ENCODE results near the gene TTC34. TPM values are rescaled to one million over a fixed set of nuclear protein-coding genes. Genes with fewer than 3 reads are reported as not detected.

TTC34 gene
- total and polyA plus RNA-seq, 9 of the 15 experiments (the other 6 are each of a cell fraction or from before 2014, with no cell fraction given): 0.03 to 0.38 (median 0.05) TPM; not detected in 2

DNA sequence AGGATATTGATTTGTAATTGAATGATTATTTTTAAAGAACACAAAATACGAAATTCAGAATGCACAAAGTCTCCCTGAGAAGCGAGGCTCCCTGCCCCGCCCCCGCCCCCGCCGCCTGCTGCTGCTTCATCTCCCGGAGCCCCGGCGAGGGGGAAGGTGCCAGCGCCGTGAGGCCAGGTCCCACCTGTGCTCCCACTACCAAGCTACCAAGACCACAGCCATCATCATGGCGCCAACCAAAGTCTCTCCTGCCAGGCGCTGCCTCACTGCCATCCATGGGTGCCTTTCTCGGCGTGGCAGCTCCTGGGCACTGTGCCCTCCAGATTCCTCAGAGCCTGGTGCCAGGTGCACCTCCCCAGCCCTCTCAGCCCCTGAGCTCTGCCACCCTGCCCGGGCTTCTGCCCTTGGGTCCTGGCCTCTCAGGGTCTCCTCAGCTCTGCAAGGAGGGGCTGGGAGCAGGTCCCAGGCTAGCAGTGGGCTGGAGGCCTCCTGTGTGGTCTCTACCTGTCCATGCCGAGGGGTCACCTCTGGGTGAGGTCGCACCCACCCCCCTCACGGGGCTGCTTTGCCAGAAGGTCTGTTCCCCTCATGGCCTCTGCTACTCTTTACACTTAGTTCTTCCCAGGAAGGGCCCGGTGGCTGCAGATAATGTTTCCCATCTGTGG is 29.4 kb upstream of the TTC34 start:
- H3K79me2 ChIP-seq (ENCODE audit: control insufficient read depth, insufficient read depth, low read length): no peaks in the 10 kb centered on the region
- no peaks in the 10 kb centered on the region for H3K36me3 ChIP-seq (ENCODE audit: control insufficient read depth, insufficient read depth, low read length)
- no peak for FAIRE-seq
- H2AFZ ChIP-seq (ENCODE audit: low read depth, low read length): no peak overlapping the region
- H3K9me1 ChIP-seq (ENCODE audit: control insufficient read depth, insufficient read depth, low read length): no peaks in the 10 kb centered on the region
- no peak overlapping the region for H3K27ac ChIP-seq (ENCODE audit: extremely low read depth, low read depth, low read length)
- DNase-seq (ENCODE audit: extremely low read depth in 1 of 4, low spot score in 3 of 4): no peak
- TF ChIP-seq ZNF316 (IDR thresholded peaks at IDR 0.05) (no peak), ZNF77 (CRISPR knock-in tag; IDR thresholded peaks at IDR 0.05) (no peak)
- no peaks in the 10 kb centered on the region for H3K4me1 ChIP-seq (replicated peaks in 1 of 2; ENCODE audit: control insufficient read depth in 2 of 2, insufficient read depth in 2 of 2, low read length in 2 of 2)
- in situ Hi-C loops (cut with MboI): no loop called here
- POLR2A ChIA-PET: no interaction called here
- no peaks in the 10 kb centered on the region for H4K20me1 ChIP-seq (replicated peaks; ENCODE audit: control insufficient read depth, insufficient read depth, low read length)
- no TSS peak for BruUV-seq (replicated peaks)
- no peak overlapping the region for H3K4me3 ChIP-seq
- no peak overlapping the region for H3K9ac ChIP-seq (ENCODE audit: insufficient read depth in 1 of 2, low read depth in 2 of 2, low read length in 2 of 2)
- no peaks in the 10 kb centered on the region for H3K9me3 ChIP-seq (replicated peaks; ENCODE audit: control insufficient read depth, insufficient read depth, low read depth, low read length)
- intact Hi-C loops (cut with micrococcal nuclease): no loop called here
- no peak overlapping the region for H3K4me2 ChIP-seq (ENCODE audit: insufficient read depth, low read length)
- ATAC-seq: no peak
- WGBS (ENCODE audit: insufficient coverage, low coverage, missing lambda C conversion rate): 1% methylated on average over 14 of the region's 20 CpGs
- peaks cover 3 to 22% of the 10 kb centered on the region in 2 experiments; a peak in 3 of 5 replicates for H3K27me3 ChIP-seq (ENCODE audit: control insufficient read depth in 2 of 2, insufficient read depth in 2 of 2, low read length in 2 of 2)
- CTCF ChIA-PET (ENCODE audit: low intra/inter-chr PET ratio): no interaction called here

DNA sequence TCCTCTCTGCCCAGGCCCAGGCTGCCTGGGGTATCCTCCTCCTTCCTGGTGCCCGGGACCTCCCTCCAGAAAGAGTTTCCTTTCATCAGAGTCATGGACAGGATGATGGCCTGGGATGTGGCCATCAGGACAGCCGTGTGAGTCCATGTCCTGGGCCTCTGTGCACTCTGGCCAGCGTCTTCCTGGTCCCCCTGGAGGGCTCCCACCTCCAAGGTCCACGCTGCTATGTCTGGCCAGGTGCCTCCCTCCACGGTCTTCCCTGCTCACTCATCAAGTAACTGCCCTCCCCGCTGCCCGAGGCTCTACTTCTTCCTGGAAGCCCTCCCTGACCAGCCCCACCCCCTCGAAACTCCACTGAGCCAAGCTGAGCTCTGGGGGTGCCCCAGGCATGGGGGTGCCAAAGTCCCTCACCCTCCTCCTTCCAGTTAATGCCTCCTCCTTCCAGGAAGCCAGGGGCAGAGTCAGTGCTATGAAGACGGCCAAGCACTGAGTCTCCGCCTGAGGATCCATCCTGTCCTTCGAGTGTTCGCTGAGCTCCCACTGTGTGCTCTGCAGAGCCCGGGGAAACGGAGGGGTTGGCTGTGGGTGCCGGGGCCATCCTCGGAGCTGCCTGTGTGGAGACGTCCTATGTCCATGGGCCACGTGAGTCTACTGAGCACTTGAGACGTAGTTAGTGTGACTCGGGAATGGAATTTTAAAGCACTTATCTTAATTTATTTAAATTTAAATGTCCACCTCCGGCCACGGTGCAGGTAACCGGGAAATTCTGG is 28.5 kb upstream of the TTC34 start:
- no peaks in the 10 kb centered on the region for H4K20me1 ChIP-seq (replicated peaks; ENCODE audit: control insufficient read depth, insufficient read depth, low read length)
- no peaks in the 10 kb centered on the region for H3K9me3 ChIP-seq (replicated peaks; ENCODE audit: control insufficient read depth, insufficient read depth, low read depth, low read length)
- no peak overlapping the region for H2AFZ ChIP-seq (ENCODE audit: low read depth, low read length)
- H3K9ac ChIP-seq (ENCODE audit: insufficient read depth in 1 of 2, low read depth in 2 of 2, low read length in 2 of 2): no peak overlapping the region
- BruUV-seq (replicated peaks): no TSS peak
- peaks cover 3 to 17% of the 10 kb centered on the region in 2 experiments; a peak in 3 of 5 replicates for H3K27me3 ChIP-seq (ENCODE audit: control insufficient read depth in 2 of 2, insufficient read depth in 2 of 2, low read length in 2 of 2)
- CTCF ChIA-PET (ENCODE audit: low intra/inter-chr PET ratio): interaction anchor here (0.7 kb wide), 1 partner anchor 376 kb away, joined by 3 read pairs; no protein-coding TSS in a partner anchor
- H3K4me1 ChIP-seq (replicated peaks in 1 of 2; ENCODE audit: control insufficient read depth in 2 of 2, insufficient read depth in 2 of 2, low read length in 2 of 2): no peaks in the 10 kb centered on the region
- in situ Hi-C loops (cut with MboI): loop anchor here (10.0 kb wide), 1 partner anchor 595 kb away; no protein-coding TSS in a partner anchor
- H3K4me3 ChIP-seq: no peak overlapping the region
- POLR2A ChIA-PET: interaction anchor here (0.6 kb wide), 1 partner anchor 495 kb away, joined by 3 read pairs; no protein-coding TSS in a partner anchor
- whole genome bisulfite sequencing (ENCODE audit: insufficient coverage, low coverage, missing lambda C conversion rate): 2% methylated on average over 23 of the region's 23 CpGs
- H3K4me2 ChIP-seq (ENCODE audit: insufficient read depth, low read length): no peak overlapping the region
- ATAC-seq (no peak), DNase-seq (ENCODE audit: extremely low read depth in 1 of 4, low spot score in 3 of 4) (no peak), FAIRE-seq (no peak)
- H3K36me3 ChIP-seq (ENCODE audit: control insufficient read depth, insufficient read depth, low read length): no peaks in the 10 kb centered on the region
- no peaks in the 10 kb centered on the region for H3K9me1 ChIP-seq (ENCODE audit: control insufficient read depth, insufficient read depth, low read length)
- no peaks in the 10 kb centered on the region for H3K79me2 ChIP-seq (ENCODE audit: control insufficient read depth, insufficient read depth, low read length)
- no peak overlapping the region for H3K27ac ChIP-seq (ENCODE audit: extremely low read depth, low read depth, low read length)
- intact Hi-C loops (cut with micrococcal nuclease): no loop called here
- no peak for TF ChIP-seq ZSCAN32 (CRISPR knock-in tag; IDR thresholded peaks at IDR 0.05)
- TF ChIP-seq, protein P1, sequence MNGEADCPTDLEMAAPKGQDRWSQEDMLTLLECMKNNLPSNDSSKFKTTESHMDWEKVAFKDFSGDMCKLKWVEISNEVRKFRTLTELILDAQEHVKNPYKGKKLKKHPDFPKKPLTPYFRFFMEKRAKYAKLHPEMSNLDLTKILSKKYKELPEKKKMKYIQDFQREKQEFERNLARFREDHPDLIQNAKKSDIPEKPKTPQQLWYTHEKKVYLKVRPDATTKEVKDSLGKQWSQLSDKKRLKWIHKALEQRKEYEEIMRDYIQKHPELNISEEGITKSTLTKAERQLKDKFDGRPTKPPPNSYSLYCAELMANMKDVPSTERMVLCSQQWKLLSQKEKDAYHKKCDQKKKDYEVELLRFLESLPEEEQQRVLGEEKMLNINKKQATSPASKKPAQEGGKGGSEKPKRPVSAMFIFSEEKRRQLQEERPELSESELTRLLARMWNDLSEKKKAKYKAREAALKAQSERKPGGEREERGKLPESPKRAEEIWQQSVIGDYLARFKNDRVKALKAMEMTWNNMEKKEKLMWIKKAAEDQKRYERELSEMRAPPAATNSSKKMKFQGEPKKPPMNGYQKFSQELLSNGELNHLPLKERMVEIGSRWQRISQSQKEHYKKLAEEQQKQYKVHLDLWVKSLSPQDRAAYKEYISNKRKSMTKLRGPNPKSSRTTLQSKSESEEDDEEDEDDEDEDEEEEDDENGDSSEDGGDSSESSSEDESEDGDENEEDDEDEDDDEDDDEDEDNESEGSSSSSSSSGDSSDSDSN (IDR thresholded peaks at IDR 0.05; ENCODE audit: borderline replicate concordance in 1 of 2, low read depth in 2 of 2, low read length in 2 of 2): no peak
- no peak for TF ChIP-seq MAZ (CRISPR knock-in tag; conservative IDR thresholded peaks at IDR 0.05 in 1 of 2, IDR thresholded peaks at IDR 0.05 in 1 of 2)
- TF ChIP-seq CREB3 (tag; conservative IDR thresholded peaks at IDR 0.05; ENCODE audit: low read depth): no peak
- TF ChIP-seq ZNF668 (CRISPR knock-in tag; IDR thresholded peaks at IDR 0.05): no peak
- TF ChIP-seq, protein P2, sequence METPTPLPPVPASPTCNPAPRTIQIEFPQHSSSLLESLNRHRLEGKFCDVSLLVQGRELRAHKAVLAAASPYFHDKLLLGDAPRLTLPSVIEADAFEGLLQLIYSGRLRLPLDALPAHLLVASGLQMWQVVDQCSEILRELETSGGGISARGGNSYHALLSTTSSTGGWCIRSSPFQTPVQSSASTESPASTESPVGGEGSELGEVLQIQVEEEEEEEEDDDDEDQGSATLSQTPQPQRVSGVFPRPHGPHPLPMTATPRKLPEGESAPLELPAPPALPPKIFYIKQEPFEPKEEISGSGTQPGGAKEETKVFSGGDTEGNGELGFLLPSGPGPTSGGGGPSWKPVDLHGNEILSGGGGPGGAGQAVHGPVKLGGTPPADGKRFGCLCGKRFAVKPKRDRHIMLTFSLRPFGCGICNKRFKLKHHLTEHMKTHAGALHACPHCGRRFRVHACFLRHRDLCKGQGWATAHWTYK (CRISPR knock-in tag; IDR thresholded peaks at IDR 0.05): no peak
- TF ChIP-seq GATAD2B (IDR thresholded peaks at IDR 0.05; ENCODE audit: borderline replicate concordance): no peak
